AG04450 (cell line): ENCODE measurements around the gene ZNF605. TPM values are rescaled to one million over a fixed set of nuclear protein-coding genes. Genes with fewer than 3 reads are reported as not detected.
"Not testable (repeated sequence)": the region's sequence is repeated elsewhere in the genome, so short reads cannot be mapped to it uniquely, and the experiment has no call there.

Experiments
- CTCF ChIA-PET: fragments of 300-600, 350-600 bp; formaldehyde crosslinking; extraction: SDS; loops from one replicate; lab custom pipeline; 2022; ENCODE audit warnings: antibody characterized with exemption, inconsistent platforms; lab: Charles Lee
- POLR2A ChIA-PET: fragments of 350-600 bp; formaldehyde crosslinking; extraction: SDS; loops from one replicate; lab custom pipeline; 2021; ENCODE audit warnings: antibody characterized with exemption, inconsistent platforms; lab: Yijun Ruan, JAX
- DNase-seq: peaks from one replicate; pipeline ENCODE4 v3.0.0-alpha.2; 2011; ENCODE audit warnings: low read depth, low spot score
- H3K27ac ChIP-seq: one replicate; pipeline ENCODE4 v1.5.1; 2012; ENCODE audit warnings: low read depth, low read length, control low read depth
- H3K27me3 ChIP-seq: one replicate; pipeline ENCODE4 v1.6.0; 2012; ENCODE audit warnings: low read length; ENCODE audit not compliant: control insufficient read depth, insufficient read depth
- H3K4me3 ChIP-seq: 2 replicates; pipeline ENCODE4 v1.5.1; 2011; ENCODE audit warnings: mild to moderate bottlenecking, low read depth, low read length, control low read depth
- H3K9me3 ChIP-seq: 2 replicates; pipeline ENCODE4 v1.5.1; 2012; ENCODE audit warnings: low read length; ENCODE audit not compliant: control insufficient read depth, insufficient read depth
- polyA plus RNA-seq: library from polyadenylated mRNA; depleted of rRNA; stranded (reverse); fragments of >200 nt; gene quantifications from 2 replicates; pipeline ENCODE4 v1.2.3, GENCODE V29; 2011
- TF ChIP-seq, protein P1 (sequence below): IDR thresholded peaks from 2 replicates; pipeline ENCODE4 v1.5.1; 2011; ENCODE audit warnings: low read depth, low read length, control low read depth, inconsistent platforms

The ZNF605 gene
- polyA plus RNA-seq, 1 experiment = 13.6 TPM

DNA sequence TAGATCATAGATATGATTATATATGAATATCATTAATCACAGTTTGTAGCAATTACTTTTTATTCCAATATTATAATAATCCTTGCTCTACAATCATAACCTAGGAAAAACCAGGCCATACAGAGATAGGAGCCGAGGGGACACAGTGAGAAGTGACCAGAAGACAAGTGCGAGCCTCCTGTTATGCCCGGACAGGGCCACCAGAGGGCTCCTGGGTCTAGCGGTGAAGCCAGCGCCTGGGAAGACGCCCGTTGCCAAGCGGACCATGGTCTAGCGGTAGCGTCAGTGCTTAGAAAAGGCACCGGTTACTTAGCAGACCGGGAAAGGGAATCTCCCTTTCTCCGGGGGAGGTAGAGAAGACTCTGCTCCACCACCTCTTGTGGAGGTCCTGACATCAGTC is 20.8 kb upstream of the ZNF605 start:
- H3K27ac ChIP-seq, H3K27me3 ChIP-seq, H3K4me3 ChIP-seq, CTCF ChIA-PET, DNase-seq, POLR2A ChIA-PET: not testable (repeated sequence)
- H3K9me3 ChIP-seq = peaks cover 20% of the 10 kb centered on the region
- TF ChIP-seq, protein P1, sequence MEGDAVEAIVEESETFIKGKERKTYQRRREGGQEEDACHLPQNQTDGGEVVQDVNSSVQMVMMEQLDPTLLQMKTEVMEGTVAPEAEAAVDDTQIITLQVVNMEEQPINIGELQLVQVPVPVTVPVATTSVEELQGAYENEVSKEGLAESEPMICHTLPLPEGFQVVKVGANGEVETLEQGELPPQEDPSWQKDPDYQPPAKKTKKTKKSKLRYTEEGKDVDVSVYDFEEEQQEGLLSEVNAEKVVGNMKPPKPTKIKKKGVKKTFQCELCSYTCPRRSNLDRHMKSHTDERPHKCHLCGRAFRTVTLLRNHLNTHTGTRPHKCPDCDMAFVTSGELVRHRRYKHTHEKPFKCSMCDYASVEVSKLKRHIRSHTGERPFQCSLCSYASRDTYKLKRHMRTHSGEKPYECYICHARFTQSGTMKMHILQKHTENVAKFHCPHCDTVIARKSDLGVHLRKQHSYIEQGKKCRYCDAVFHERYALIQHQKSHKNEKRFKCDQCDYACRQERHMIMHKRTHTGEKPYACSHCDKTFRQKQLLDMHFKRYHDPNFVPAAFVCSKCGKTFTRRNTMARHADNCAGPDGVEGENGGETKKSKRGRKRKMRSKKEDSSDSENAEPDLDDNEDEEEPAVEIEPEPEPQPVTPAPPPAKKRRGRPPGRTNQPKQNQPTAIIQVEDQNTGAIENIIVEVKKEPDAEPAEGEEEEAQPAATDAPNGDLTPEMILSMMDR = peak; percentile 18; the same call in 1 of the 2 replicates

DNA sequence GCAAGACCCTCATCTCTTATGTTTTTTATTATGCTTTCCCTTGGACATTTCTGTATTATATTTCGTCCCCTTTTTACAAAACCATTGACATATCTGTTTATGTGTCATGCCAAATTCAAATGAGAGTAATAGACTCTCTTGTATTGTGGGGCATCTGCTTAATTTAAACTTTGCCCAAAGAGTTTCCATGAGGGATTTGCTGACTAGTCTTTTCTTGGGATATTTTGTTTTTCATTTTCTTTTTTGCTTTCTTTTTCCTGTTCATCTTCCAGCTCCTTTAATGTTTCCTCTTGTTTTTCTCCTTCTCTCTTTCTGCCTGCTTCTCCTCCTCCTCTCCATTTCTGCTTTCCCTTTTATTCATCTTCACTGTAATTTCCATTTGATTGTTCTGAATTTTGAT is 16.3 kb upstream of the ZNF605 start:
- DNase-seq = no peak
- CTCF ChIA-PET = no interaction called here
- no peak overlapping the region for H3K4me3 ChIP-seq
- peaks cover 48% of the 10 kb centered on the region for H3K9me3 ChIP-seq
- H3K27me3 ChIP-seq = no peaks in the 10 kb centered on the region
- POLR2A ChIA-PET = no interaction called here
- TF ChIP-seq, protein P1 = no peak
- no peak overlapping the region for H3K27ac ChIP-seq

DNA sequence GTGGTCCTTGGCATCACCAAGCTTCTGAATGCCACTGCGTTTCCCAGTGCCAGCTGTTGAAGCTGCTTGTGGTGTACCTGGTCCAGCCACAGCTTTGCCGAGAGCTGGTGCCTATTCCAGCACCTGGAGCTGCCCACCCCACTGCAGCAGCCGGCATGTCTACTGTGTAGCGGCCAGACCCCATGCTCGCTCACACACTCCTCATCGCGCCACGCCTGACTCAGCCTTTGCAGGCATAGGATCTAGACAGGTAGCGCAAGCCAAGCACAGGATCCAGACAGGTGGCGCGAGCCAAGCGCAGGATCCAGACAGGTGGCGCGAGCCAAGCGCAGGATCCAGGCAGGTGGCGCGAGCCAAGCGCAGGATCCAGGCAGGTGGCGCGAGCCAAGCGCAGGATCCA is 11.6 kb upstream of the ZNF605 start:
- no peak for DNase-seq
- Histone ChIP-seq H3K9me3 (peaks cover 73% of the 10 kb centered on the region), H3K4me3 (no peak overlapping the region), H3K27me3 (no peaks in the 10 kb centered on the region), H3K27ac (no peak overlapping the region)
- CTCF ChIA-PET = no interaction called here
- POLR2A ChIA-PET = interaction anchor here (0.6 kb wide), 1 partner anchor 13 kb away, joined by 3 read pairs; no protein-coding TSS in a partner anchor
- TF ChIP-seq, protein P1 = no peak

DNA sequence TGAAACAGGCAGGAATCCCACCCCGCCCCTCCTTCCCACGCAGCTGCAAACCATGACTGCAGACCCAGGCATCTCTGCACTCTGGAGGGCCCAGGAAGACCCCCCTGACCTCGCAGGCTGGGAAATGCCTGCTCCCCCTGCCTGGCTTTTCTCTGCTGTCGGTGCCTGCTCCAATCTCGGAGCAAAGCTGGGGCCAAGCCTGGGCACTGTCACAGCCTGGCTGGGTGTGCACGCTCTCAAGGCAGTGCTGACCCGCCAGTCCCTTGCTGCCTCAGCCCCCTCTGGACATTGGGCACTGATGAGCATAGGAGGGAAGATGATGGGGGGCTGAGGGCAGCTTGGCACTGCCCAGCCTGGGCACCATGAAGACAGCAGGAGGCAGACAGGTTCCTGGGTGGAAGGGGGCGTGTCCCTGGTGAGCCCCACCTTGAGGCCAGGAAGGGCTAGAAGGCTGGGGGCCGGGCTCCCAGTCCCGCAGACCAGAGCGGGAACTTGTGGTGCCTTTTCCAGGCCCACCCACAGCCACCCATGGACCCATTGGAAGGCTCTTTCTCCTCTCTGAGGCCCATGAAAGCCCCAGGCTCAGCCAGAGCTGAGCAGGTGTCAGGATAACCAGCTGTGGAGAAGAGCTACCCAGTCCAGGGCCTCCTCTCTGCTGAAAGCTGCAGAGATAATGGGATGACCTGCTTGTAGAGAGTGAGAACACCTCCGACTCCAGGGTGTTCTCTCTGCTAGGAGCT is 10.7 kb upstream of the ZNF605 start:
- Histone ChIP-seq H3K4me3 (no peak overlapping the region), H3K27ac (no peak overlapping the region), H3K27me3 (no peaks in the 10 kb centered on the region), H3K9me3 (peaks cover 79% of the 10 kb centered on the region)
- CTCF ChIA-PET = no interaction called here
- POLR2A ChIA-PET = interaction anchor here (0.6 kb wide), 1 partner anchor 12 kb away, joined by 3 read pairs; no protein-coding TSS in a partner anchor
- TF ChIP-seq, protein P1 = no peak
- DNase-seq = no peak

DNA sequence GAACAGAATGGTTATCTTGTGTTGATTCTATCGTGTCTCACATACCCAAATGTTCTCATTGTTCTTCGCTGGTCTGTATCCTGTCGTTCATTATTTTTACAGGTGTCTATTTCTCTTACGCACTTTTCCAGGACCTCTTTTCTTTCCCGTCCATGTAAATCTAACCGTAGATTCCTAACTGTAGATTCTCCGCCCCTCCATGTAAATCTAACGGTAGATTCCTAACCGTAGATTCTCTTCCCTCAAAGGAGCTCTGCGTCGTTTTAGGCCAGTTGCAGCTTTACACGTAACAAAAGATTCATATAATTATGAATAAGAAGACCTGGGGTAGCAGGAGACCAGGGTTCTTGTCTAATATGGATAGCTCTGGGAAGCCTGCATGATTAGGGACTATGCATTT is 9.7 kb upstream of the ZNF605 start:
- H3K27me3 ChIP-seq = no peaks in the 10 kb centered on the region
- POLR2A ChIA-PET = no interaction called here
- H3K4me3 ChIP-seq = no peak overlapping the region
- no peak for DNase-seq
- H3K9me3 ChIP-seq = peaks cover 76% of the 10 kb centered on the region
- CTCF ChIA-PET = no interaction called here
- TF ChIP-seq, protein P1 = no peak
- H3K27ac ChIP-seq = no peak overlapping the region

DNA sequence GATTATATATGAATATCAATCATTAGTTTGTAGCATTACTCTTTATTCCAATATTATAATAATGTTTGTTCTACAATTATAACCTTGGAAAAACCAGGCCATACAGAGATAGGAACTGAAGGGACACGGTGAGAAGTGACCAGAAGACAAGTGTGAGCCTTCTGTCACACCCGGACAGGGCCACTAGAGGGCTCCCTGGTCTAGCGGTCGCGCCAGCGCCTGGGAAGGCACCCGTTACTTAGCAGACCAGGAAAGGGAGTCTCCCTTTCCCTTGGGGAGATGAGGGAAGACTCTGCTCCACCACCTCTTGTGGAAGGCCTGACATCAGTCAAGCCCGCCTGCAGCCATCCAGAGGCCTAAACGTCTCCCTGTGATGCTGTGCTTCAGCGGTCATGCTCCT is 7.8 kb upstream of the ZNF605 start:
- H3K4me3 ChIP-seq, POLR2A ChIA-PET, H3K27me3 ChIP-seq, CTCF ChIA-PET, DNase-seq, H3K27ac ChIP-seq: not testable (repeated sequence)
- H3K9me3 ChIP-seq = peaks cover 64% of the 10 kb centered on the region

DNA sequence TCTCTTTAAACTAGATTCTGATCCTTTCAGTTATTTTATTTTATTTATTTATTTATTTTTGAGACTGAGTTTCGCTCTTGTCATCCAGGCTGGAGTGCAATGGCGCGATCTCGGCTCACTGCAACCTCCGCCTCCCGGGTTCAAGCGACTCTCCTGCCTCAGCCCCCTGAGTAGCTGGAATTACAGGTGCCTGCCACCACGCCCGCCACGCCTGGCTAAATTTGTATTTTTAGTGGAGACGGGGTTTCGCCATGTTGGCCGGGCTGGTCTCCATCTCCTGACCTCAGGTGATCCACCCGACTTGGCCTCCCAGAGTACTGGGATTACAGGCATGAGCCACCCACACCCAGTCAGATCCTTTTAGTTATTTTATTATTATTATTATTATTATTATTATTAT is 5.7 kb upstream of the ZNF605 start:
- peaks cover 67% of the 10 kb centered on the region for H3K9me3 ChIP-seq
- H3K27me3 ChIP-seq, DNase-seq, H3K27ac ChIP-seq, CTCF ChIA-PET, POLR2A ChIA-PET, H3K4me3 ChIP-seq: not testable (repeated sequence)
